Uterus (tissue), 2 donors: ENCODE measurements around the gene PUM1.

ENCODE experiments used
- CTCF ChIP-seq, 4 experiments: fragments of 200-600 bp in 2 of 4; fragments of 450-650 bp in 2 of 4; sonication (generic) in 2 of 4; IDR thresholded peaks; one replicate each; pipeline ENCODE4 v1.5.1; 2016 to 2019; ENCODE audit warnings: antibody characterized with exemption in 4 of 4, mild to moderate bottlenecking in 2 of 4, moderate library complexity in 1 of 4
- POLR2A ChIP-seq, 2 donors: fragments of 450-650 bp; IDR thresholded peaks; one replicate each; pipeline ENCODE4 v1.6.1; 2016; ENCODE audit warnings: antibody characterized with exemption in 2 of 2, mild to moderate bottlenecking in 1 of 2, moderate library complexity in 1 of 2

- no peak for TF ChIP-seq CTCF (IDR thresholded peaks at IDR 0.05)
- TF ChIP-seq POLR2A (IDR thresholded peaks at IDR 0.05) = no peak
Observed at GRCh38 chr1:30976143-30976542, 89.4 kb downstream of the PUM1 start.
